T-helper 9 cell (primary cell): ENCODE results near the gene RALY.
"Not testable (repeated sequence)": the region's sequence is repeated elsewhere in the genome, so short reads cannot be mapped to it uniquely, and the experiment has no call there.

Experiments used
- DNase-seq: peaks from one replicate; pipeline ENCODE4 v3.0.0-alpha.2; 2020

The RALY gene

GRCh38 chr20:34110745-34111641, 117.3 kb downstream of the RALY start:
- DNase-seq, result no peak

- DNase-seq, result peak; percentile 89
These were observed 118.2 kb downstream of the RALY start, which contains the start of gene EIF2S2 for GRCh38 chr20:34111702-34112599. Gene EIF2S2 (minus strand): TSS chr20:34112243. CDS start chr20:34112110, 133 bp downstream.

GRCh38 chr20:34112600-34113101, 118.9 kb downstream of the RALY start:
- no peak for DNase-seq

GRCh38 chr20:34114809-34115208, 121.1 kb downstream of the RALY start:
- no peak for DNase-seq

- no peak for DNase-seq
These were observed 121.5 kb downstream of the RALY start for GRCh38 chr20:34115232-34115631.

- no peak for DNase-seq
These were observed 126.5 kb downstream of the RALY start for GRCh38 chr20:34120213-34120612.

- no peak for DNase-seq
These were observed 128.7 kb downstream of the RALY start for GRCh38 chr20:34122274-34122980.

- no peak for DNase-seq
These were observed 129.6 kb downstream of the RALY start for GRCh38 chr20:34123309-34123708.

GRCh38 chr20:34124469-34125249, 130.9 kb downstream of the RALY start:
- DNase-seq, result no peak

- DNase-seq, result no peak
These were observed 134.1 kb downstream of the RALY start for GRCh38 chr20:34127792-34128191.

GRCh38 chr20:34129518-34130162, 135.9 kb downstream of the RALY start:
- DNase-seq, result peak; percentile 30

GRCh38 chr20:34131491-34131890, 137.8 kb downstream of the RALY start:
- DNase-seq, result no peak

- DNase-seq, result not testable (repeated sequence)
These were observed 138.8 kb downstream of the RALY start for GRCh38 chr20:34132491-34132890.

- DNase-seq, result not testable (repeated sequence)
These were observed 139.2 kb downstream of the RALY start for GRCh38 chr20:34132943-34133342.

GRCh38 chr20:34133365-34133860, 139.7 kb downstream of the RALY start:
- not testable (repeated sequence) for DNase-seq
